K562 (cell line): ENCODE results near the gene MARS1. TPM values are rescaled to one million over a fixed set of nuclear protein-coding genes. Genes with fewer than 3 reads are reported as not detected.

Source experiments
- ARID4B ChIP-seq: sonication (generic); formaldehyde crosslinking; IDR thresholded peaks from 2 replicates; pipeline ENCODE4 v1.8.0; 2022; ENCODE audit warnings: mild to moderate bottlenecking, missing genetic modification reagents
- RBFOX2 ChIP-seq: fragments of 200-400 bp; formaldehyde crosslinking; IDR thresholded peaks from 2 replicates; pipeline ENCODE4 v1.6.1; 2017; ENCODE audit warnings: low read depth, mild to moderate bottlenecking, low read length, moderate library complexity
- ZBTB17 ChIP-seq: fragments of 450-650 bp; formaldehyde crosslinking; IDR thresholded peaks from 2 replicates; pipeline ENCODE4 v1.4.0; 2020; ENCODE audit warnings: mild to moderate bottlenecking
- polyA plus RNA-seq, 8 experiments: library from polyadenylated mRNA; depleted of rRNA in 4 of 8; stranded (reverse) in 5 of 8; unstranded in 3 of 8; fragments of >200 nt; fragmentation: Nextera tagmentation in 2 of 8; fragmentation: Illumina TruSeq in 1 of 8; extraction: Ambion mirVana in 2 of 8; extraction: Trizol in 1 of 8; gene quantifications; 2 replicates each; pipeline versions ENCODE4 v1.2.1 to v1.2.3, GENCODE V29; 2011 to 2014; ENCODE audit warnings: inconsistent platforms in 1 of 8, missing spikeins in 1 of 8
- total RNA-seq, 7 experiments: library from RNA; depleted of rRNA in 6 of 7; stranded (reverse); fragments of >200 nt in 6 of 7; fragmentation: Illumina TruSeq in 2 of 7; extraction: Trizol in 2 of 7; gene quantifications; 2 replicates each; pipeline versions ENCODE4 v1.2.1 to v1.2.3, GENCODE V29; 2011 to 2021; ENCODE audit warnings: low replicate concordance in 1 of 7

MARS1 gene
- total and polyA plus RNA-seq, 9 of the 15 experiments (the other 6 are each of a cell fraction or from before 2014, with no cell fraction given): 117 to 382 (median 220) TPM

GRCh38 chr12:57523706-57524614 lies 36.1 kb downstream of the MARS1 start (continued):
- peak; percentile 10; the same call in 1 of the 2 replicates for TF ChIP-seq ARID4B
- TF ChIP-seq RBFOX2: peak; percentile 36
- TF ChIP-seq ZBTB17 (CRISPR knock-in tag): peak; percentile 68; the same call in 1 of the 2 replicates
